ENCODE measurements around the gene GRIN2D. TPM values are rescaled to one million over a fixed set of nuclear protein-coding genes. Genes with fewer than 3 reads are reported as not detected.
A peak's percentile ranks its signal among the peaks of the same experiment; 100 is the strongest.

The GRIN2D gene
- total RNA-seq, 1 donor from 2014 or later, result 0.95 TPM

- Histone ChIP-seq H3K4me1 (peaks cover 11% of the 10 kb centered on the region), H3K27ac (no peak overlapping the region), H3K9me3 (no peaks in the 10 kb centered on the region), H3K36me3 (no peaks in the 10 kb centered on the region), H3K27me3 (ENCODE audit: low read depth) (peaks cover 40% of the 10 kb centered on the region), H3K4me3 (peak overlapping the region; percentile 38)
- intact Hi-C loops (cut with DNase I), result no loop called here
- DNase-seq (peak; percentile 93), ATAC-seq (peak; percentile 81 to 91)
- TF ChIP-seq CTCF (IDR thresholded peaks at IDR 0.05), result no peak
Observed at GRCh38 chr19:48398375-48399235, 5.1 kb downstream of the GRIN2D start.

- no peaks in the 10 kb centered on the region for H3K9me3 ChIP-seq
- H3K4me1 ChIP-seq, result peaks cover 7% of the 10 kb centered on the region
- no peak overlapping the region for H3K27ac ChIP-seq
- no peak for TF ChIP-seq CTCF (IDR thresholded peaks at IDR 0.05)
- H3K27me3 ChIP-seq (ENCODE audit: low read depth), result peaks cover 28% of the 10 kb centered on the region
- intact Hi-C loops (cut with DNase I), result no loop called here
- no peaks in the 10 kb centered on the region for H3K36me3 ChIP-seq
- ATAC-seq, result peak; percentile 38 to 47
- no peak overlapping the region for H3K4me3 ChIP-seq
- DNase-seq, result peak; percentile 62
Observed at GRCh38 chr19:48400018-48400742, 6.7 kb downstream of the GRIN2D start.

- intact Hi-C loops (cut with DNase I), result no loop called here
- H3K36me3 ChIP-seq, result no peaks in the 10 kb centered on the region
- peaks cover 7% of the 10 kb centered on the region for H3K4me1 ChIP-seq
- no peak for DNase-seq
- no peak for ATAC-seq
- H3K4me3 ChIP-seq, result no peak overlapping the region
- no peaks in the 10 kb centered on the region for H3K9me3 ChIP-seq
- TF ChIP-seq CTCF (IDR thresholded peaks at IDR 0.05), result no peak
- H3K27me3 ChIP-seq (ENCODE audit: low read depth), result peaks cover 18% of the 10 kb centered on the region
- H3K27ac ChIP-seq, result no peak overlapping the region
Observed at GRCh38 chr19:48401287-48401686, 7.8 kb downstream of the GRIN2D start.

- intact Hi-C loops (cut with DNase I), result no loop called here
- H3K27ac ChIP-seq, result no peak overlapping the region
- no peaks in the 10 kb centered on the region for H3K36me3 ChIP-seq
- ATAC-seq (peak; percentile 35 to 53), DNase-seq (no peak)
- TF ChIP-seq CTCF (IDR thresholded peaks at IDR 0.05), result no peak
- H3K27me3 ChIP-seq (ENCODE audit: low read depth), result peaks cover 6% of the 10 kb centered on the region
- H3K4me1 ChIP-seq, result no peaks in the 10 kb centered on the region
- no peaks in the 10 kb centered on the region for H3K9me3 ChIP-seq
- no peak overlapping the region for H3K4me3 ChIP-seq
Observed at GRCh38 chr19:48403606-48404005, 10.1 kb downstream of the GRIN2D start.

GRCh38 chr19:48405010-48405659, 11.7 kb downstream of the GRIN2D start:
- no peaks in the 10 kb centered on the region for H3K36me3 ChIP-seq
- no peak for DNase-seq
- intact Hi-C loops (cut with DNase I), result no loop called here
- no peaks in the 10 kb centered on the region for H3K4me1 ChIP-seq
- no peak for ATAC-seq
- no peak overlapping the region for H3K4me3 ChIP-seq
- H3K9me3 ChIP-seq, result no peaks in the 10 kb centered on the region
- no peak for TF ChIP-seq CTCF (IDR thresholded peaks at IDR 0.05)
- H3K27ac ChIP-seq, result no peak overlapping the region
- peaks cover 6% of the 10 kb centered on the region for H3K27me3 ChIP-seq (ENCODE audit: low read depth)
